WERI-Rb-1 (cell line): Measurements from ENCODE around the gene SUFU.
A peak's percentile ranks its signal among the peaks of the same experiment; 100 is the strongest.

Source experiments
- DNase-seq: peaks from one replicate; pipeline ENCODE4 v3.0.0-alpha.2; 2020
- H3K27ac ChIP-seq: fragments of 250-450 bp; sonication (Bioruptor Pico); 2 replicates; pipeline ENCODE4 v1.5.1; 2020; ENCODE audit warnings: mild to moderate bottlenecking, moderate library complexity
- H3K27me3 ChIP-seq: fragments of 250-450 bp; sonication (Bioruptor Pico); 2 replicates; pipeline ENCODE4 v1.5.1; 2021; ENCODE audit warnings: mild to moderate bottlenecking, low read depth, moderate library complexity; ENCODE audit not compliant: insufficient read depth, severe bottlenecking
- H3K36me3 ChIP-seq: fragments of 250-450 bp; sonication (Bioruptor Pico); 2 replicates; pipeline ENCODE4 v1.5.1; 2020; ENCODE audit warnings: mild to moderate bottlenecking, moderate library complexity
- H3K4me3 ChIP-seq: 2 replicates; pipeline ENCODE4 v1.5.1; 2011; ENCODE audit warnings: low read depth, mild to moderate bottlenecking, control low read depth, low read length
- H3K9me3 ChIP-seq: fragments of 250-450 bp; sonication (Bioruptor Pico); 2 replicates; pipeline ENCODE4 v1.5.1; 2021; ENCODE audit warnings: mild to moderate bottlenecking, moderate library complexity; ENCODE audit not compliant: severe bottlenecking
- TF ChIP-seq, protein P1 (sequence below): IDR thresholded peaks from 2 replicates; pipeline ENCODE4 v1.5.1; 2011; ENCODE audit warnings: low read depth, mild to moderate bottlenecking, control low read depth, inconsistent platforms, low read length

The SUFU gene

GRCh38 chr10:102613286-102613685, 109.5 kb downstream of the SUFU start:
- no peak for DNase-seq
- H3K9me3 ChIP-seq: no peaks in the 10 kb centered on the region
- no peaks in the 10 kb centered on the region for H3K27me3 ChIP-seq
- TF ChIP-seq, protein P1, sequence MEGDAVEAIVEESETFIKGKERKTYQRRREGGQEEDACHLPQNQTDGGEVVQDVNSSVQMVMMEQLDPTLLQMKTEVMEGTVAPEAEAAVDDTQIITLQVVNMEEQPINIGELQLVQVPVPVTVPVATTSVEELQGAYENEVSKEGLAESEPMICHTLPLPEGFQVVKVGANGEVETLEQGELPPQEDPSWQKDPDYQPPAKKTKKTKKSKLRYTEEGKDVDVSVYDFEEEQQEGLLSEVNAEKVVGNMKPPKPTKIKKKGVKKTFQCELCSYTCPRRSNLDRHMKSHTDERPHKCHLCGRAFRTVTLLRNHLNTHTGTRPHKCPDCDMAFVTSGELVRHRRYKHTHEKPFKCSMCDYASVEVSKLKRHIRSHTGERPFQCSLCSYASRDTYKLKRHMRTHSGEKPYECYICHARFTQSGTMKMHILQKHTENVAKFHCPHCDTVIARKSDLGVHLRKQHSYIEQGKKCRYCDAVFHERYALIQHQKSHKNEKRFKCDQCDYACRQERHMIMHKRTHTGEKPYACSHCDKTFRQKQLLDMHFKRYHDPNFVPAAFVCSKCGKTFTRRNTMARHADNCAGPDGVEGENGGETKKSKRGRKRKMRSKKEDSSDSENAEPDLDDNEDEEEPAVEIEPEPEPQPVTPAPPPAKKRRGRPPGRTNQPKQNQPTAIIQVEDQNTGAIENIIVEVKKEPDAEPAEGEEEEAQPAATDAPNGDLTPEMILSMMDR: no peak
- peaks cover 14% of the 10 kb centered on the region for H3K36me3 ChIP-seq
- no peak overlapping the region for H3K27ac ChIP-seq
- H3K4me3 ChIP-seq: no peak overlapping the region

GRCh38 chr10:102613785-102614184, 110.0 kb downstream of the SUFU start:
- peaks cover 17% of the 10 kb centered on the region for H3K36me3 ChIP-seq
- no peaks in the 10 kb centered on the region for H3K9me3 ChIP-seq
- H3K27ac ChIP-seq: no peak overlapping the region
- H3K4me3 ChIP-seq: no peak overlapping the region
- TF ChIP-seq, protein P1: no peak
- no peaks in the 10 kb centered on the region for H3K27me3 ChIP-seq
- DNase-seq: no peak

DNA sequence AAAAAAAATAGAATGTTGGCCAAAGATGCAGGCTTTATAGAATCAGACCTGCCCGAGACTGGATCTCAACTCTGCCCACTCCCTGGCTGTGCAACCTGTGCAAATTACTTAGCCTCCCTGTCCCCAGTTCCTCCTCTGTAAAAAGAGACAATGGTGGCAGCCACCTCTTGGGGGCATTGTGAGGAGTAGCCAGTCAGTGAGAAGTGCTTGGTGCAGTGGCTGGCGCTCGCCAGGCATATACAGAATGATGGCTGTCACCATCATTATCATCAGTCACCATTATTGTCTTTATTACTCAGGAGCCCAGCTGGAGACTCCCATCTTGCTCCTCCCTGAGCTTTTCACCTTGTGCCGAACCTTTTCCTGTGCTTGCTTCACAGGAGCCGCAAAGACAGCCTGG, 111.1 kb downstream of the SUFU start:
- no peaks in the 10 kb centered on the region for H3K27me3 ChIP-seq
- TF ChIP-seq, protein P1: no peak
- H3K36me3 ChIP-seq: peaks cover 19% of the 10 kb centered on the region
- no peak for DNase-seq
- peak overlapping the region; percentile 64 for H3K27ac ChIP-seq
- H3K9me3 ChIP-seq: no peaks in the 10 kb centered on the region
- H3K4me3 ChIP-seq: no peak overlapping the region

GRCh38 chr10:102615361-102615760, 111.6 kb downstream of the SUFU start:
- peak; percentile 85 for DNase-seq
- H3K27ac ChIP-seq: peak overlapping the region; percentile 64

GRCh38 chr10:102616066-102616770, 112.4 kb downstream of the SUFU start:
- Histone ChIP-seq H3K27ac (peak overlapping the region; percentile 64), H3K4me3 (no peak overlapping the region), H3K27me3 (no peaks in the 10 kb centered on the region), H3K9me3 (no peaks in the 10 kb centered on the region), H3K36me3 (peaks cover 20% of the 10 kb centered on the region)
- DNase-seq: peak; percentile 89
- TF ChIP-seq, protein P1: no peak

More at GRCh38 chr10:102615361-102615760, 111.6 kb downstream of the SUFU start:
- TF ChIP-seq, protein P1: peak; percentile 90
- H3K27me3 ChIP-seq: no peaks in the 10 kb centered on the region
- no peak overlapping the region for H3K4me3 ChIP-seq
- no peaks in the 10 kb centered on the region for H3K9me3 ChIP-seq
- peaks cover 20% of the 10 kb centered on the region for H3K36me3 ChIP-seq

DNA sequence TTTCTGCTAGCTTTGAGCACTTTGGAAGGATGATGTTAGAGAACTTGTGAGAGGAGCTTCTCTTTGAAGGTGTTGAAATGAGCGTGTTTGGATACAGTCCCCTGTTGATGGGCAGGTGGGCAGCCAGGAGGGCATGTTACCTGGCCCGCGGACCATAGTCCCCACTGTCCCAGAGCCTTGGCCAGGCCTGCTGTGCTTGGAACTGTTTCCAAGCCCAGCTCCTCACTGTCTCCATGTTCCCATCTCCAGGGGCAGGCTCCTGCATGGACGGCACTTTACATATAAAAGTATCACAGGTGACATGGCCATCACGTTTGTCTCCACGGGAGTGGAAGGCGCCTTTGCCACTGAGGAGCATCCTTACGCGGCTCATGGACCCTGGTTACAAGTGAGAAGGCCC, 113.3 kb downstream of the SUFU start:
- TF ChIP-seq, protein P1: no peak
- H3K27ac ChIP-seq: peak overlapping the region; percentile 64
- H3K4me3 ChIP-seq: no peak overlapping the region
- peaks cover 20% of the 10 kb centered on the region for H3K36me3 ChIP-seq
- H3K9me3 ChIP-seq: no peaks in the 10 kb centered on the region
- no peaks in the 10 kb centered on the region for H3K27me3 ChIP-seq
- no peak for DNase-seq
